Stromal cell of bone marrow (primary cell): ENCODE results near the gene MCHR1.

ENCODE experiments used
- DNase-seq: peaks from one replicate; pipeline ENCODE4 v3.0.0-alpha.2; 2012; ENCODE audit warnings: low read depth

MCHR1 gene, protein sequence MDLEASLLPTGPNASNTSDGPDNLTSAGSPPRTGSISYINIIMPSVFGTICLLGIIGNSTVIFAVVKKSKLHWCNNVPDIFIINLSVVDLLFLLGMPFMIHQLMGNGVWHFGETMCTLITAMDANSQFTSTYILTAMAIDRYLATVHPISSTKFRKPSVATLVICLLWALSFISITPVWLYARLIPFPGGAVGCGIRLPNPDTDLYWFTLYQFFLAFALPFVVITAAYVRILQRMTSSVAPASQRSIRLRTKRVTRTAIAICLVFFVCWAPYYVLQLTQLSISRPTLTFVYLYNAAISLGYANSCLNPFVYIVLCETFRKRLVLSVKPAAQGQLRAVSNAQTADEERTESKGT

DNA sequence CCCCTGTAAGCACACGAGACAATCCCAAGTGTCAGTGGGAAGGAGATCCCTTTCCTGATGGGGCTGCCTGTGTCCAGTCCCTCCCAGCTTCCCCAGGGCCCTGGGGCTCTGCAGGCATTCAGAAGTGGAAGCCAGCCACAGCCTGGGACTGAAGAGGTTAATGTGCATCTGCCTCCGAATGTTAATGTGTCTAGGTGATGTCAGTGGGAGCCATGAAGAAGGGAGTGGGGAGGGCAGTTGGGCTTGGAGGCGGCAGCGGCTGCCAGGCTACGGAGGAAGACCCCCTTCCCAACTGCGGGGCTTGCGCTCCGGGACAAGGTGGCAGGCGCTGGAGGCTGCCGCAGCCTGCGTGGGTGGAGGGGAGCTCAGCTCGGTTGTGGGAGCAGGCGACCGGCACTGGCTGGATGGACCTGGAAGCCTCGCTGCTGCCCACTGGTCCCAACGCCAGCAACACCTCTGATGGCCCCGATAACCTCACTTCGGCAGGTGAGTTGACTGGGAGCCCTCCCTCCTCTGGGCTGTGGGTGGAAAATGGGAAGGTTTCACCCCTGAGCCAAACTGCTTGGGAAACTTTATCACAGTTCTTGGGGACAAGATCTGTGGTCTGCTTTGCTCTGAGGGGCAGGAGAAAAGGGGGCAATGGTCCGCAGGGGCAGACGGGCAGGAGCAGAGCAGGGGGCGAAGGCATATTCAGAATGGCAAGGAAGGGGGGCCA is at the start of gene MCHR1:
Gene MCHR1 (plus strand): TSS at position 236 of the 715 bp plus-strand sequence. CDS start 169 bp downstream, at position 405.
- DNase-seq, result no peak

DNA sequence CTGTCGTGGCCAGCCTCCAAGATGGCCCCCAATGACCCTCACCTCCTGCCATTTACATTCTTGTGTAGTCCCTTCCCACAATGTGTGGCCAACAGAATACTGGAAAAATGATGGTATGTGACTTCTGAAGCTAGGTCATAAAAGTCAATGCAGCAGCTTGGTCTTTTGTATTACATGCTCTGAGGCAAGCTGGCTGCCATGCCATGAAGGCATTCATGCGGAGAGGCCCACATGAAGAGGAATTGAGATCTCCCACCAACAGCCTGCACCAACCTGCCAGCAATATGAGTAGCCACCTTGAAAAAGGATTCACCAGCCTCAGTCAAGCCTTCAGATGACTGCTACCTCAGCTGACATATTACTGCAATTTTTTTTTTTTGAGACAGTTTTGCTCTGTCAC is 47.4 kb upstream of the MCHR1 start:
- DNase-seq, result no peak

DNA sequence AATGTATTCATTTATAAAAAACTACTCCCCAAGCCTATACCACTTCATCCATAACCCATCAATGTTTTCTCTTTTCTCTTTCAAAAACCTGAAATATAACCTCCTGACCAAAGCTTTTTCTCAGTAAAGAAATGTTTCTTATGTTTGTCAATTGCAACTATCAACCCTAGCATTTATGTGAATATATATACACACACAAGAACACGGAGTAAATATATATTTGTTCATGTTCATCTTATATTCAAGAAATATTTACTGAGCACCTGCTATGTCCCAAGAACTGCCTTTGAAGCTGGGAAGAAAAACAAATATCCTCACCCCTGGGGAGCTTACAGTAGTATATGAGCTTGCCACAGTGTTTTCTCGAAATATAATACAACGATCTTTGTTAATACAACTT is 46.2 kb upstream of the MCHR1 start:
- no peak for DNase-seq

DNA sequence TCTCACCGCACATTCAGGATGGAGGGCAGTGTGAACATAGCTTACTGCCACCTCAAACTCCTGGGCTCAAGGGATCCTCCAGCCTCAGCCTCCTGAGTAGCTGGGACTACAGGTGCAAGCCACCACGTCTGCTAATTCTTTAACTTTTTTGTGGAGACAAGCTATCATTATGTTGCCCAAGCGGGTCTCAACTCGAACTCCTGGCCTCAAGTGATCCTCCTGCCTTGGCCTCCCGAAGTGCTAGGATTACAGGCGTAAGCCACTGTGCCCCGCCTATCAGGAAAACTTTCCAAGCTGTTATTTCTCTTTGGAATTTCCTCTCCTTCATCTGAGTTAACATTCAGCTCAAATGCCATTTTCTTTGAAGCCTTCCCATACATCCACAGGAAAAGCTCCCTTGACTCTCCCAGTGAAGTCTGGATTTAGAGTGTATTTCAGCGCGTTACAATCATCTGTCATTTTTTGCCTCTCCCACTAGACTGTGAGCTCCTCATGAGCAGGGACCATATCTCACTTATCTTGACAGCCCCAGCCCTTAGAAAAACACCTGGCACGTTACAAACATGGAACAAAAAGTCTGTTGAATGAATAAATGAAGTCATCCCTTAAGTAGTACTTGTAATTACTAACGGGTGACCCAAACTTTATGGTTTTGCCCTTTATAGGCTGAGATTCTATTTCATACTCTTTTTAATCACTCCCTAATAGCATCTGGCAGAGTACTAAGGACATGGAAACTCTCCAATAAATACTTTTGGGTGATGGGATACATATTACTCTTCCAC is 45.0 kb upstream of the MCHR1 start:
- no peak for DNase-seq

DNA sequence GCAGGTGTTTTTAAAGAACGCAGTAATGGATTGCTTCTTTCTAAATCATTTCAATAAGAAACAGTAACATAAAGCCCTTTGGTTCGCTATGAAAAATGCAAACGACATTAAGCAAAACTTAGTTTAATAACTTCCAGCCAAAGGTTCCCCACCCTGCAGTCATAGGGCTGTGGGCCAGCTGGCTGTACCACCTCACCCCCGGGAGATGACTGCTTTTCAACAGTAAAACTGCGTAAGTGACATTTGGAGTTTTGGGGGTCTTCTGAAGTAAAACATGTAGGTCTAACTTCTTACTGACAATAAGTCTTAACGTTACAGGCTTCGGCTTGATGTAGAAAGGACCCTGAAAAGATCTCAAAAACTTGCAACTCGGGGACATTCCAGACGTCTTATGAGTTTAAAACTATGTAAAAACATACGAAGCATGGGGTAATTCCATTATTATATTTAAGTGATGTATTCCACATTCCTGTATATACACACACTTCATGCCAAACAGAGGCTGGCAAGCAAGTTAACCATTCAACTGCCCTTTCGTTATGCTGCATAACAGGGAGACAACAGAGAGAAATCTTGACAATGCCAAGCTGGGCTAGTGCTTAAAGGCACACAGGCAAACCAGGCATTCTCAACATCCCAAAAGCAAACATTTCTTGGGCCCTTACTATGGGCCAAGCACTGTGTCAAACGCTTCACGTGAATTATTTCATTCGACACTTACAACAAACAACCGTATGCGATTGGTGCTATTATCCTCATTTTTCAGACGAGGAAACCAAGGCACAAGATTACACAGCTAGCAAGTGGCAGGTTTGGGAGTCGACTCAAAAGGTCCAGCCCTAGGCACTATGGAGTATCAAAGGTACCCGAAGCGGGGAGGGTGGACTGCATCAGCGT is 44.0 kb upstream of the MCHR1 start:
- DNase-seq, result no peak

DNA sequence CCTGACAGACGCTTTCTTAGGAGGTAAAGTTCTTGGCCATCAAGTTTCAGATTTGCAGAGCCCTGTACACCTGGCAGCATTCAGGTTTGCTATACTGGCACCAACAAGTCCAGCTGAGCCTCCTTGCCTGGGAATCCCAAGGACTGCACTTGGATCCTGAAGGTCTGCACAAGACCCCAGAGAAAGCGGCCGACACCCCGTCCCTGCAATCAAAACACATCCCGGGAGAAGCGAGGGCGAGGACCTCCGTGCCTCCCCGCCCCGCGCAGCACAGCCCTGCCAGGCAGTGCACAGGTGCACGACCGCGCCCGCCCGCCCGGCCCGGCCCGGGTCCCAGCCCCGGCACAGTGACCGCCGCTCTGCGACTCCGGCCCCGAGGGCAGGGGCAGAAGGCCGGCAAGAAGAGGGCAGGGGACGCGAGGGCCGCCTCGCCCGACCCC is 43.3 kb upstream of the MCHR1 start:
- DNase-seq, result no peak

DNA sequence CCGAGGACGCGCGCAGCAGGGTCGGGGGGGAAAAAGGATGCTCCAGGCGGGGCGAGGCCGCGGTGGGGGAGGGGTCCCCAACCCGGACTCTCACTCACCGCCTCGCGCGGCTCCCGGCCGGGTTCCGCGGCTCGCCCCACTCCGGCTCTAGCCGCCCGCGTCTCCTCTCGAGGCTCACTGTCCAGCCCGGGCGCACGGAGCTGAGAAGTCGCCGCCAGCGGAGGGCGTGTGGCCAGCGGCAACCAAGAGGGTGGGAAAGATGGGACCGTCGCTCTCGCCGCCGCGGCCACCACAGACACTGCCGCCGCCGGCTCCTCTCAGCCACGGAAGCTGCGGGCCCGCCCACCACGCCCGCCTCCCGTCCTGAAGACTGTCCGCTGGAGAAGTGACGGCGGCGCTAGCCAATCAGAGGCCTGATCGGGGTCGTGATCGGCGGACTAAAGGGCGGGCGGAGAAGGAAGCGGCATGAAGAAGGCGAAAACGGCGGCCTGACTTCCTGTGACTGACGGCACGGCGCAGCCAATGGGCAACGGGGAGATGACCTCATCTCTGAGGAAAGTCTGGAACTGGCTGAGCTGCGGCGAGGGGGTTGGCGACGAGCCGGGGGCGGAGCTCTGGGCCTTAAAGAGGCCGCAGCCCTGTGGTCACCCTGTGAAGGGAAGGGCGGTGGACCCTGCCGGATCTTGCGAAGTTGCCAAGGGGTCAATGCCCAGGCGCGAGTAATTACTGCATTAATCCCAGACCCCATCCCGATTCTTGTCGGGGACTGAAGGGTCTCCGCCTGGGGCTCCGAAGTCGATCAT is 42.7 kb upstream of the MCHR1 start, which contains the start of gene MRTFA:
Gene MRTFA (minus strand): TSS at position 340 of the 803 bp plus-strand sequence.
- DNase-seq, result peak; percentile 100

DNA sequence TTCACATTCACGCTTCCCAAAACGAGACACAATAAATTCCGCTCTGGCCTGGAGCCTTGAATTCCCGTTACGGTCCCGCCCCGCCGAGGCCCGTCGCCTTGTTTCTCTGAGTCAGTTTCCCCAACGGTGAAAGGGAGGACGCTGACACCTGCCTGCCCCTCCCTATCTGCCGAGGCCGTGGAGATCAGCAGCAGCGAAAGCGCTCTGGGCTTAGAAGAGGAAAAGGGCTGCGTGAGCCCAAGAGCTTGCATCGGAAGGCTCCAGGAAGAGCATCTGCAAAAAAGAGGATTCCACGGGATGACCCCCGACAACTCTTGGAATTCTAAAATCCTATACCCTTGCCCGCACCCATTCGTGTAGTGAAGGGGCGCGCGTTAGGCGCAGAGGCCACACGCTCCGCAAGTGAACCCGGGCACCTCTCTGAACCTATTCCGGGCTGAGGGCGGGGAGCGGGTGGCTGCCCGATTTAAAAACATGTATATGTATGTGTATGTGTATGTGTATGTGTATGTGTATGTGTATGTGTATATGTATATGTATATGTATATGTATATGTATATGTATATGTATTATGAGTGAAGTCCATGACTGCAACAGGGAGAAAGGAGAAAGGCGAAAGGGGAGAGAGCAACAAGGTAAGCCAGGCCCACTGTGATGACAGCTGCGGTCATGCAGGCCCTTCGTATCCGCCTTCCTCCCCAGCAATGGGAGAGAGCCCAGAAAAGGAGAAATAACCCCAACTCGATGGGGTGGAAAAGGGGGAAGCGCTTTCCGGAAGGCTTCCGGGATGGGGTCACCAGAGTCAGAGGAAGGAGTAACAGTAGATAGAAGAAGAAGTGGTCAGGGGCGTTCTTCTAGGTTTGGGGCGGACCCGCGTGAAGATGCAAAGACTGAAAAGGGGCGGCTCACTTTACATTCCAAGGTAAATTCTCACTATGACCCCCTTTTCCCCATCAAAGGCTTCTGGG is 41.8 kb upstream of the MCHR1 start:
- no peak for DNase-seq

DNA sequence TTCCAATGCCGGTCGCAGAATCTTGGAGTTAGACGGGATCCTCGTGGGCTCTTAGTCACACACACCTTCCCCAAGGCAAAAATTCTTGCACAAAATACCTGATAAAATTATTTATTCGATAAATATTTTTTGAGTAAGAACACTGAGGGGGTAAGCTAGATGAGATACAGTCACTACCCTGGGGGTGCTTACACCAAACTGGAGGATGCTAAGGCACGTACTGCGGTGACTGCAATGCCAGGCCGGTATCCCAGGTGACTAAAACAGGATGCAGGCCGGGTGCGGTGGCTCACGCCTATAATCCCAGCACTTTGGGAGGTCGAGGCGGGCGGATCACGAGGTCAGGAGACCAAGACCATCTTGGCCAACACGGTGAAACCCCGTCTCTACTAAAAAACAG is 41.0 kb upstream of the MCHR1 start:
- no peak for DNase-seq

DNA sequence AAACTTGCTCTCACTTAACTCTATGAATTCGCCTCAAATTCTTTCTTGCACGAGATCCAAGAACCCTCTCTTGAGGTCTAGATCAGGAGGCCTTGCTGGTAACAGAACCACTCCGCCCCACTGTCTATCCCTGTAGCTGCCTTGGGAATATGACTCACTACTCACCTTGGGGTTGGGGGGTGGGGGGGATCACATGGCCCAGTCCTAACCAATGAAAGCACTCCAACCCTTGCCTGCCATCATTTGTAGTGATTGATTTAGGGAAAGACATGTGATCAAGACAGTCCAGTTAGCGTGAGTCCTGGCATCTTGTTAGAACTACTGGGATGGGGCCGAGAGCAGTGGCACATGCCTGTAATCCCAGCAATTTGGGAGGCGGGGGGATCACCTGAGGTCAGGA is 38.0 kb upstream of the MCHR1 start:
- no peak for DNase-seq

DNA sequence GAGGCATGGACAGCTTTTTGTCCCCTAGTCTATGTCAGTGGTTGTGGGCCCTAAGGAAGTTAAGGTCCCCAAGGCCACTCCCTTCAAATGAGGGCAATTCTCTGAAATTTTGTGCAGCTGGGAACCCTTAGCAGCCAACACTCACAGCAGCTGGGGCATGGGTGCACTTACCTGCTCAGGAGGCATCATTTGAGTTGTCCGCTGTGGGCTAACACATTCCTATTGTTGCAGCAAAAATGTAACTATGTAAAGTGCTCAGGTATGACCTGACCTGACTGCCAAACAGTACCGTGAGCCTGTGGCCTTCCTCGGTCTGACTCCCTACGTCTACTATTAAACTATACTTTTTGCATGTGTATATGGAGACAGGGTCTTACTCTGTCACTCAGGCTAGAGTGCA is 37.0 kb upstream of the MCHR1 start:
- no peak for DNase-seq

DNA sequence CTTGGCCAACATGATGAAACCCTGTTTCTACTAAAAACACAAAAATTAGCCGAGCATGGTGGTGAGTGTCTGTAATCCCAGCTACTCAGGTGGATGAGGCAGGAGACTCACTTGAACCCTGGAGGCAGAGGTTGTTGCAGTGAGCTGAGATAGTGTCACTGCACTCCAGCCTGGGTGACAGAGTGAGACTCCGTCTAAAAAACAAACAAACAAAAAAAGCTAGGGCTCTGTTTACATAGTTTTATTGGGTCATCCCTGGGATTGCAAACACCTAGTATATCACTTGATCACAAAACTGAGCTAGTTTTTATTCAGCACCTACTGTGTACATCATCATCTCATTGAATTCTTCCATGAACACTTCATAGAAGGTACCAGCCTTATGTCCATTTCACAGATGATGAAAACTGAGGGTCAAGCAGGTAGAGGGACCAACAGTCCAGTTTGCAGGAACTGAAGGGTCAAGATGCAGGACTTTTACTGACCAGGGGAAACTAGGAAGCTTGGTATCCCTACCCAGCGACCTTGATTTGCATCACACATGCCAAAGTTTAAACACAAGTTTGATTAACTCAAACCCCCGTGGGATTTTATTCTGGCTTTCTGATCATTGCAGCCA is 33.6 kb upstream of the MCHR1 start:
- no peak for DNase-seq

DNA sequence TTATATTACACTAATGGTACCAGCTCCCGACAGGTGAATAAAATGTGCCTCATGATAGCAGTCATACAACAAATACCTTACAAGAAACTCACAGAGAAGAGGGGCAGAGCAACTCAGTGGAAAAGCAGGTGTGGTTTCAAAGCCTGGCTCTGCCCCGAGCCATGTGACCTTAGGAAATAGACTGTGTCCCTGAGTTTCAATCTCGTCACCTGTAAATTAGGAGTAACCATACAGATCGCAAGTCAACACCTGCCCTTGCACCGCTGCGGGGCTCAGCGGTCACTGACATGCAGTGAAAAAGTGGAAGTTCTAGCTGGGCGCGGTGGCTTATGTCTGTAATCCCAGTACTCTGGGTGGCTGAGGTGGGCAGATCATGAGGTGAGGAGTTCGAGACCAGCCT is 30.9 kb upstream of the MCHR1 start:
- DNase-seq, result no peak

DNA sequence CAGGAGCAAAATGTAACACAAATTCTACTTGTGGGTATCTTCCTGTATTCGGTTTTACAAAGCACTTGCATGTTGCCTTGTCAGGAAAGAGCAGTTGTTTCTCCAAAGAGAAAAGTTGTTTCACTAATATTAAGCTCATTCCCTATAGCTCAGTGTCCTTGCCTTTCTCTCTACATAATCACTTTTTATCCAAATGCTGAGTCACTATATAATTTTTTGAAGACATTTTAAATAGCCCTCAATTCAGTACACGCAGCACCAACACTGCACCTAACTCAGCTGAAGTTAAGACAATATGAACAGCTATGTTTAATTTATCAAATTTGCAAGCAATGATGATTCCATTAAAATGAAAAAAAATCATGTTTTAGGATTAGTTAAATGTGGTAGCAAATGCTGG is 28.2 kb upstream of the MCHR1 start:
- no peak for DNase-seq

DNA sequence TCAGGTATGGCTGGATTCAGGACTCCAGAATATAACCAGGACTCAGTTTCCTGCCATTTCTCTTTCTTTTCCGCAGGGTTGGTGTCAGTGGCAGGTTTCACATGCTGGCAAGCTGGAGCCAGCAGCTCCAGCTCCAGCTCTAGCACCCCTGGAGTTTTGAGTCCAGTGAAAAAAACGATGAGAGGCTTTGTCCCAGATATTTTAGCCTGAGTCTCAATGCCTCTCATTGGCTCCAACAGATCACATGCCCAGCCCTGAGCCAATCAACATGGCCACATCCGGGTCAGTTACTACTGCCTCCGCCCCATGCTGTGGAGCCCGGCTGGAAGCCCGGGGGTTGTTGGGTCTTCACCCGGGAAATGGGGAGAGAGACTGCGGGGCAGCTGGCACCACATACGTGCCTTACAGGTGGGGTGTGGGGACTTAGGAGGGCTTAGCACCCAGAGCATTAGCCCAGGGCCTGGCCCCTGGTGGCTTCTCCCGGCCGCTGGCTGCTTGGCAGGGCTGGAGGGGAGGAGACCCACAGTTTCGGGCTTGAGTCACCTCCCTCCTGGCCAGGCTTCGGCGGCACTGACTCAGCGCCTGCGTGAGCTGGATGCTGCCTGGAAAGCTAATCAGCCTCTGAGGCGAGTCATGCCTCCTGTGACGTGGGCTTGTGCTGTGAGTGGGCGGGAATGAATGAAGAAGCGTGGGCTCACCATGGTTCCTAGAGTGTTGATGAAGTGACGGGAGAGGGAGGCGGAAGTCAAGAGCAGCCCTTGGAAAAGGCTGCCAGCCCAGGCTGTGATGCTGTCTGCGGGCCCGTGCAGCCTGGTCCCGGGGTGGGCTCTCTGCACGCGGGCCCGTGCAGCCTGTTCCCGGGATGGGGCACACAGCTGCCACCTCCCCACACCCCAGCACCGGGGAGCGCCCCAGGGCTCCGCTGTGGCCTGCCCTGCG is 27.5 kb upstream of the MCHR1 start:
- DNase-seq, result peak; percentile 100

DNA sequence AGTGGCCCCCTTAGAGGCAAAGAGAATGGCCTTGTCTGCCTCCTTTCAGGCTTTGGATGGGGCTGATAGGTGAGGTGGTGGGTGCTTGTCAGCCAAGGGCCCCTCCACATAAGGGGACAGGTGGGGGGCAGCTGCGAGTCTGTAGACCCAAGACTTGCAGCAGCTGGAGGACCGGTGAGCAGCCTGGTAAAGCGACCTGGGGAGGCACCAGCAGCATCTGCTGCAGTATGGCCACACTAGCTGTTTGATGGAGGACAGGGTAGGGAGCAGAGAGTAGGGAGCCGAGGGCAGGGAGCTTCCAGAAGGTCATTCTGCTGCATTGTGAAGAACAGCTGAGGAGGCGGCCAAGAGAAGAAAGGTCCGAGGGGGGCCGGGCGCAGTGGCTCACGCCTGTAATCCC is 25.9 kb upstream of the MCHR1 start:
- DNase-seq, result no peak

DNA sequence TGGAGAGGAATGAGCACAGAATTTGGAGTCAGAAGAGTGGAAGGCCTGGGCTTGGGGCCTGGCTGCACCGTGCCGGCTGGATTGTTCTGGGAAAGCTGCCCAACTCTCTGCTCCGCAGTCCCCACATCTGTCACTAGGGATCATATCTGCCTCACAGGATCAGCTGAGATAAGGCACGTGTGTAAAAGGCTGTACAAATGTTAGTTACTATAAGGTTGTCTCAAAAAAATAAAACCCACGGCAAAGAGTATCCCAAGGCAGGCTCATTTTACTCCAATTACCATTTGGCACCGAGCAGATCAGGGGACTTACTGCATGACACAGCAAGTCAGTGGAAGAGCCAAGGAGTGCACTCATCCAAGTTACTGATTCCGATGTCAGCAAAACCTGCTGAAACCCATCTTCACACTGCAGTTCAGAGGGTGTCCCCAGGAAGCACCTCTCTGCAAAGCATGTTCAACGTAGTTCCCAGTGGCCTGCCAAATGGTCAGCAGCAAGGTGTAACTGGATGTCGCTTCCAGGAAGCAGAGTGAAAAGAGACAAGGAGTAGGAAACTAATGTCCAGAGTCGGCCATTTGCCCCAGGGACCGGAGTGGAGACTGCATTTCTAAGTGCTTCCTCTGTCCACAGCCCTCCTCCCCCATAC is 24.6 kb upstream of the MCHR1 start:
- peak; percentile 87 for DNase-seq
